GM21515 (cell line): ENCODE data around the gene IL18R1.
A peak's percentile ranks its signal among the peaks of the same experiment; 100 is the strongest.

Experiments
- ATAC-seq: cut with Tn5 transposase; IDR thresholded peaks from one replicate; pipeline ENCODE4 v1.9.1; 2021; ENCODE audit not compliant: unreplicated experiment

The IL18R1 gene

DNA sequence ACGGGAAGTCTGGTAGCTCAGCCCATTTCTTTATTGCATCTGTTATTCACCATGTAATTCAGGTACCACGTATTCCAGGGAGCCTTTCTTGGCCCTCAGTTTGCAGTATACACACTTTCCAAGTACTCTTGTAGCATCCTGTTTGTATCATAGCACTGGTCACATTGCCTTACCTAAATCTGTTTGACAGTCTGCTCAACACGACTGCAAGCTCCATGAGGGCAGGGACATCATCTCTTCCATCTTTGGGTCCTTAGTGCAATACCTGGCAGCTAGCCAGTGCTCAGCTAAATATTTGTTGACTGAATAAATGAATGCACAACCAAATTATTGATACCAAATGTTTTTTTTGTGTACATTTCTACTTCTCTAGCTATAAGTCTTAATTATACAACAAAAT lies 11.2 kb upstream of the IL18R1 start:
- no peak for ATAC-seq

- ATAC-seq: no peak
Observed at GRCh38 chr2:102345329-102345920, 10.2 kb upstream of the IL18R1 start.

DNA sequence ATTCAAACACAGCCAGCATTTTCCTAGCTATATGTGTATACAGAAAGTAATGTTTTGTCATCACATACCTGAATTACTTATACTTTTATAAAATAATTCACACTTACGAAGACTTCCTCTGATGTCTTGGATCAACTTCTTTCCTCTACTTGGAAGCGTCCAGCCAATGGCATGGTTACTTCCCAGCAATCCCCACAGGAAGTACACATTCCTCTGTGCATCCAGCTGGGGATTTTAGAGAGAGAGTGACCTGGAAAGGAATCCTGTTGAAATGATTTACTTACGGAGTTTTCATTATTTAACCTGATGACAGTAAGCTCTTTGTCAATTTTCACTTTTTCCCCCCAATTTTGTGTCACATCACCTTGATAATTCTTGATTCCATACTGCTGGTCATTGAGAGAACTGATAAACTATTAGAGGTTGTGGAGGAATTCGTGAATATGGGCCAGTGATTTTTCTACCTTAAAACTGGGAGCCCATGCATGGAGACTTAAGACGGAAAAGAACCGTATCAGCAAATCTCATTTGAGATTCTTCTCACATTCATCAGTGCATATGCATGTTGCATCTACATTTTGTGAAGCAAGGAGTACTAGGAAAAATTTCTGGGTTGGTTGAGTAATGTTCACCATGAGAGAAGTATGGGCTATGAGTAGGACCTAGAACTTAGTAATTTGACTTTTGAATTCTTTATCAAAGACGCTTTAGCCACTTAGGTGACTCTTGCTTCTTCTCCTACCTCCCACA lies 9.0 kb upstream of the IL18R1 start:
- ATAC-seq: no peak

- no peak for ATAC-seq
Observed at GRCh38 chr2:102350137-102350793, 5.3 kb upstream of the IL18R1 start.

DNA sequence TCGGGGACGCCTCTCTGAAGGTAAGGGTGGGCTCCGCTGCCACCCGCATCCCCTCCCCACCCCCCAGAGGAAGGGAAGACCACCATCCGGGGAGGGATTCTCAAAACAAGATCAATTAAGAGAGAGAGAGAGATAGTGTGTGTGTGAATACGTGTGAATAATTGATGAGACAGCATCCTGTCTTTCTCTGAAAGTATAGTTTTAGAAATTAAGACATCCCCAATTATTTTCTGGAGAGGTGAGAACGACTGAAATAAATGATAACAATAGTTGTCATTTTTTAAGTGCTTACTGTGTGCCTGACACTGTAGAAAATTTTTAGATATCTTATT lies 751 bp downstream of the IL18R1 start:
- ATAC-seq: no peak

GRCh38 chr2:102356741-102357140 lies 1.1 kb downstream of the IL18R1 start:
- ATAC-seq: no peak

DNA sequence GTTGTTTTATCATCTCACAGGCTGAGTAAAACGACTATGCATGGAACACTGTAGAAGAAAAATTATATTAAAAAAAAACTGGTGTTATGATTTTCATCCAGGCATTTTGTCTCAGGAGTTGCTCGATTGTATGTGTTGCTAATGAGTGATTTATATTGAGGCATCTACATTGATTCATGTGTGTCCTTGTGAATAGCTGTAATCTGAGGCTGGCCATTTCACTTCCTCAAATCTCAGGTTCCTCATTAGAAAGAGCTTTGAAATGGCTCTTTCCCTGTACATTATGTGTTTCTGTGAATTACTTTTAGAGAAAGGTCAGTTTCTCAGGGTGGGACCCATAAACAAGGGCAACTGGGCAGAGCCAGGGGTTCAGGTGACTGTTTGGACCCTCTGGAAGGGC lies 2.3 kb downstream of the IL18R1 start:
- no peak for ATAC-seq

DNA sequence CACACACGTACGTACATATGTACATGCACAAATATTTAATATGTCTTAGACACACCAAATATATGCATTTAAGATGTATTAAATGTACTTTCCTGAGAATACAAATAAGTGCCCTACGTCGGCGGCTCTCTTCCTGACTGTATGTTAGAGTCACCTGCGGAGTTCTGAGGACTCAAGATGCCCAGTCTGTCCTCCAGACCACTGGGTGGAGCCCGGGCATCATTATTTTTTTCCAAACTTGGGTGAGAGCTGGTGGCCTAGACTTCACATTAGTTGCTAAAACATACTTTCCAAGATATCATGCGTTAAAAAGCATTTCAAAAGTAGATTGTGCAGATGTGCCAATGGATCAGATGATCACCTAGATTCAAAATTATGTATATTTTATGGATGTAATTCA lies 2.9 kb downstream of the IL18R1 start:
- ATAC-seq: no peak

DNA sequence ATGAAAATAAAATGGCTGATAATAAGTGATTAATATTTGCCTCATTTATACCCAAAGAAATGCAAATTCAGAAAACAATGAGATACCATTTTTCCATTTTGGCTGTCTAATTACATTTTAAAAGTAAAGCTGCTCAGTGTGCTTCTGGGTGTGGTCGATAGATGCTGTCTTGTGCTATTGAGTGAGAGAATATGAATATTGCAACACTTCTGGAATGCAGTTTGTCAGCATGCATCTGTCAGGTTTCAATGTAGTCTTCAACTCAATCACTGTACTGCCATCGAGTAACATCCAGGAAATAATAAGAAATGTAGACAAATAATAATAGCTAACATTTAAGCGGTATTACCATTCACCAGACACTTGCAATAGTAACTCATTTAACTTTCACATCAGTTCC lies 3.9 kb downstream of the IL18R1 start:
- ATAC-seq: no peak

GRCh38 chr2:102361632-102362241 lies 6.1 kb downstream of the IL18R1 start:
- ATAC-seq: no peak

GRCh38 chr2:102365763-102366162 lies 10.2 kb downstream of the IL18R1 start:
- ATAC-seq: no peak

DNA sequence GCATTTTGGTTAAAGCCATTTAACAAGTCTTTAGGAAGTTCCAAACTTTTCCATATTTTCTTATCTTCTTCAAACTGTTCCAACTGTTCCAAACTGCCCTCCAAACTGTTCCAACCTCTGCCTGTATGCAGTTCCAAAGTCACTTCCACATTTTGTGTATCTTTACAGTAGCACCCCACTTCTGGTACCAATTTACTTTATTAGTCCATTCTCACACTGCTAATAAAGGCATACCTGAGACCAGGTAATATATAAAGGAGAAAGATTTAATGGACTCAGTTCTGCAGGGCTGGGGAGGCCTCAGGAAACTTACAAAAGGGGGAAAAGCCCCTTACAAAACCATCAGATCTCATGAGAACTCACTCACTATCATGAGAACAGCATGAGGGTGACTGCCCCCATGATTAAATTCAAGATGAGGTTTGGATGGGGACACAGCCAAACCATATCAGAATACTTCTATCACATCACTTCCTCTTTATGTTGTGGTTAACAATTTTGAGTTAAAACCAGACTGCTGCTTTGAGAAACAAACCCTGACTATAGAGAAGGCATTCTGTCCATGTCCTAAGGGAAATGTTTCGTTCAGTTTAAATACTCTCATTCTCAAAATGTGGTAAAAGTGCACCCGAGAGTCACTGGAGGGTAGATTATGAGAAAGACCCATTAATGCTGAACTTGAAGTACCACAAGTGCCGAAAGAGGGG lies 11.0 kb downstream of the IL18R1 start:
- peak; percentile 58 for ATAC-seq

GRCh38 chr2:102367331-102367971 lies 11.9 kb downstream of the IL18R1 start:
- peak; percentile 68 for ATAC-seq

- no peak for ATAC-seq
Observed at GRCh38 chr2:102368461-102369109, 13.0 kb downstream of the IL18R1 start.

- ATAC-seq: no peak
Observed at GRCh38 chr2:102369866-102370265, 14.3 kb downstream of the IL18R1 start.

GRCh38 chr2:102376052-102376591 lies 20.5 kb downstream of the IL18R1 start:
- ATAC-seq: no peak

DNA sequence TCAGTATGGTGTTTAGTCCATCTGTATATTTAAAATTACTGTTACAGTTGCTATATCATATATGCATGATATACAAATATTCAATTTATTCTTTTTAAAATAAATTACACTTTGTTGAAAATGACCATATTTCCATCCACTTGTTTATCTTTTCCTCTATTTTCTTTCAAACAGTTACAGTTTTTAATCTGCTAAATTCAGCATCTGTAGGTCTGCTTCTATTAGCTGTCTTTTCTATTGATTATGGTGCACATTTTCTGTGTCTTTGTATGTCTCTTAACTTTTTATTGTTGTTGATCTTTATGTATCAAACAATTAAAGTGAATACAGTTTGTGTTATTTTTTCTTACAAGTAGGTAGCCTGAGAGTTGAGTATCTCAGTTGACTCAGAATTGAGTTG lies 28.1 kb downstream of the IL18R1 start:
- no peak for ATAC-seq

- ATAC-seq: no peak
Observed at GRCh38 chr2:102385522-102385921, 29.9 kb downstream of the IL18R1 start.

- no peak for ATAC-seq
Observed at GRCh38 chr2:102386004-102386403, 30.4 kb downstream of the IL18R1 start.

- no peak for ATAC-seq
Observed at GRCh38 chr2:102386867-102387541, 31.4 kb downstream of the IL18R1 start.
